GM23248 (cell line): ENCODE data around the gene ABCC1.

Experiments
- EZH2 ChIP-seq: fragments of 200-600 bp; sonication (generic); IDR thresholded peaks from 2 replicates; pipeline ENCODE4 v1.6.1; 2018; ENCODE audit warnings: antibody characterized with exemption, mild to moderate bottlenecking; ENCODE audit not compliant: insufficient read depth, poor library complexity, severe bottlenecking
- EZH2phosphoT487 ChIP-seq: fragments of 200-600 bp; sonication (generic); IDR thresholded peaks from 2 replicates; pipeline ENCODE4 v1.6.1; 2018; ENCODE audit warnings: antibody characterized with exemption, moderate library complexity, mild to moderate bottlenecking, low read depth; ENCODE audit not compliant: insufficient read depth

- TF ChIP-seq EZH2 (no peak), EZH2phosphoT487 (no peak)
These were observed 51.3 kb downstream of the ABCC1 start for GRCh38 chr16:16000685-16001084.
